Vagina (tissue), 2 donors: ENCODE results near the gene TGFBRAP1.

Experiments used
- POLR2A ChIP-seq, 2 donors: fragments of 450-650 bp; IDR thresholded peaks; one replicate each; pipeline ENCODE4 v1.6.1; 2017; ENCODE audit warnings: antibody characterized with exemption in 2 of 2, mild to moderate bottlenecking in 2 of 2, moderate library complexity in 2 of 2
- POLR2AphosphoS5 ChIP-seq, 2 donors: sonication (generic); formaldehyde crosslinking; IDR thresholded peaks; one replicate each; pipeline ENCODE4 v1.9.0; 2017; ENCODE audit warnings: antibody characterized with exemption in 2 of 2, mild to moderate bottlenecking in 2 of 2, low read depth in 1 of 2; ENCODE audit not compliant: insufficient read depth in 1 of 2
- TF ChIP-seq, protein P1 (sequence below), 3 experiments: fragments of 450-650 bp in 2 of 3; fragments of 200-600 bp in 1 of 3; sonication (generic) in 1 of 3; IDR thresholded peaks; one replicate each; pipeline ENCODE4 v1.5.1; 2017 to 2019; ENCODE audit warnings: antibody characterized with exemption in 3 of 3, mild to moderate bottlenecking in 2 of 3, moderate library complexity in 2 of 3

DNA sequence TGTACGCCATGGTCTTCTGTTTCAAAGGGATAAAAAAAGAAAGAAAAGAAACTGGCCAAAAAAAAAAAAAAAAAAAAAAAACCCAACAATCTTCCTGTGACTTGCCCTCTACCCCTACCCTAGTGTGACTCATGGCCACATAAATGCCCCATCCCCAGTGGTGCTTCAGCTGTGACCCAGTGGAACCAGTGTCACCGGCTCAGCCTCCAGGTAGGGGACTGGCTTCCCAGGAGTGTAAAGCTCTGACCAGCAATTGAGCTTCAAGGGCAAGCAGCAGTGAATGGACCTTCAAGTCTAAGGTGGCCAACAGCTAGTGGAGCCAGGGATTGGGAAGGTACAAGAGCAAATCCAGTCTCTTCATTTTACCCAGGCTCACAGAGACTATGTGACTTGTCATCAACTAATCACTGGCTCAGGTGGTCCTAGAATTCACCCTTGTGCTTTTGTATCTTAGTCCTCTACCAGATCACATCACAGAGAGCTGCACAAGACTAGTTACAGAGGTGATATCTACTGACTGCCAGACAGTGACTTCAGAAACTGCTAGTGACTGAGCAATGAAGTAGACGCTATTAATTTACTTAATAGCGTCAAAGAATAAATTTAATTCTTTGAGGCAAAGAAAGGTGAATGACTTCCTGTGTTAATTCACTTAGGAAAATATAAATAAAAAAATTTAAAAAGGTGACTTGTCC is 1.3 kb upstream of the TGFBRAP1 start:
- TF ChIP-seq, protein P1, sequence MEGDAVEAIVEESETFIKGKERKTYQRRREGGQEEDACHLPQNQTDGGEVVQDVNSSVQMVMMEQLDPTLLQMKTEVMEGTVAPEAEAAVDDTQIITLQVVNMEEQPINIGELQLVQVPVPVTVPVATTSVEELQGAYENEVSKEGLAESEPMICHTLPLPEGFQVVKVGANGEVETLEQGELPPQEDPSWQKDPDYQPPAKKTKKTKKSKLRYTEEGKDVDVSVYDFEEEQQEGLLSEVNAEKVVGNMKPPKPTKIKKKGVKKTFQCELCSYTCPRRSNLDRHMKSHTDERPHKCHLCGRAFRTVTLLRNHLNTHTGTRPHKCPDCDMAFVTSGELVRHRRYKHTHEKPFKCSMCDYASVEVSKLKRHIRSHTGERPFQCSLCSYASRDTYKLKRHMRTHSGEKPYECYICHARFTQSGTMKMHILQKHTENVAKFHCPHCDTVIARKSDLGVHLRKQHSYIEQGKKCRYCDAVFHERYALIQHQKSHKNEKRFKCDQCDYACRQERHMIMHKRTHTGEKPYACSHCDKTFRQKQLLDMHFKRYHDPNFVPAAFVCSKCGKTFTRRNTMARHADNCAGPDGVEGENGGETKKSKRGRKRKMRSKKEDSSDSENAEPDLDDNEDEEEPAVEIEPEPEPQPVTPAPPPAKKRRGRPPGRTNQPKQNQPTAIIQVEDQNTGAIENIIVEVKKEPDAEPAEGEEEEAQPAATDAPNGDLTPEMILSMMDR (IDR thresholded peaks at IDR 0.05), result no peak
- no peak for TF ChIP-seq POLR2A (IDR thresholded peaks at IDR 0.05)
- no peak for TF ChIP-seq POLR2AphosphoS5 (IDR thresholded peaks at IDR 0.05; ENCODE audit: insufficient read depth in 1 of 2, low read depth in 1 of 2)
